ENCODE measurements around the gene LAPTM5. TPM values are rescaled to one million over a fixed set of nuclear protein-coding genes. Genes with fewer than 3 reads are reported as not detected.

LAPTM5 gene
- total and polyA plus RNA-seq, 2 donors (not counting 3 experiments of a cell fraction or from before 2014, with no cell fraction given) = 83.4 to 95.2 TPM

- Histone ChIP-seq H2AFZ (ENCODE audit: low read depth, low read length) (no peak overlapping the region), H3K9me1 (replicated peaks; ENCODE audit: control insufficient read depth, extremely low read depth, insufficient read depth, low read length) (no peaks in the 10 kb centered on the region), H3K27ac (ENCODE audit: insufficient read depth, low read depth, low read length) (no peak overlapping the region), H3K36me3 (ENCODE audit: control insufficient read depth in 2 of 2, extremely low read depth in 1 of 2, insufficient read depth in 2 of 2, low read length in 2 of 2) (no peaks in the 10 kb centered on the region), H3K27me3 (ENCODE audit: control insufficient read depth in 2 of 2, insufficient read depth in 2 of 2, low read length in 2 of 2) (peaks cover 1 to 9% of the 10 kb centered on the region in 2 experiments), H3K9ac (replicated peaks; ENCODE audit: extremely low read depth, insufficient read depth, low read length) (no peak overlapping the region), H3K4me2 (ENCODE audit: insufficient read depth, low read length) (no peak overlapping the region), H3K4me3 (replicated peaks in 1 of 3; ENCODE audit: insufficient read depth in 1 of 3, low read depth in 1 of 3, low read length in 3 of 3) (no peak overlapping the region), H3K9me3 (replicated peaks; ENCODE audit: control insufficient read depth, insufficient read depth, low read length) (no peaks in the 10 kb centered on the region), H3K79me2 (ENCODE audit: control insufficient read depth, insufficient read depth, low read length) (no peaks in the 10 kb centered on the region), H4K20me1 (replicated peaks; ENCODE audit: control insufficient read depth, extremely low read depth, insufficient read depth, low read length) (no peaks in the 10 kb centered on the region), H3K4me1 (ENCODE audit: control insufficient read depth, extremely low read depth, insufficient read depth, low read length) (no peaks in the 10 kb centered on the region)
- dilution Hi-C loops (cut with MboI; ENCODE audit: extremely low pct_ligation_motif_present, low sequenced_read_pairs) (no loop called here), intact Hi-C loops (cut with micrococcal nuclease) (no loop called here)
- ChIA-PET CTCF (interaction anchor here (0.6 to 8.4 kb wide), 4 partner anchors 9 to 124 kb away, joined by 3 to 167 read pairs (median 10); no protein-coding TSS in a partner anchor), POLR2A (no interaction called here)
- DNase-seq (ENCODE audit: low read depth, low spot score) (no peak), FAIRE-seq (no peak)
- TF ChIP-seq POLR2AphosphoS5 (IDR thresholded peaks at IDR 0.05; ENCODE audit: insufficient read depth, low read depth, low read length) (no peak), POLR2A (IDR thresholded peaks at IDR 0.05; ENCODE audit: low read depth, low read length) (no peak)
- BruUV-seq (replicated peaks) = no TSS peak
Observed at GRCh38 chr1:30788580-30789387, 31.2 kb upstream of the LAPTM5 start.

DNA sequence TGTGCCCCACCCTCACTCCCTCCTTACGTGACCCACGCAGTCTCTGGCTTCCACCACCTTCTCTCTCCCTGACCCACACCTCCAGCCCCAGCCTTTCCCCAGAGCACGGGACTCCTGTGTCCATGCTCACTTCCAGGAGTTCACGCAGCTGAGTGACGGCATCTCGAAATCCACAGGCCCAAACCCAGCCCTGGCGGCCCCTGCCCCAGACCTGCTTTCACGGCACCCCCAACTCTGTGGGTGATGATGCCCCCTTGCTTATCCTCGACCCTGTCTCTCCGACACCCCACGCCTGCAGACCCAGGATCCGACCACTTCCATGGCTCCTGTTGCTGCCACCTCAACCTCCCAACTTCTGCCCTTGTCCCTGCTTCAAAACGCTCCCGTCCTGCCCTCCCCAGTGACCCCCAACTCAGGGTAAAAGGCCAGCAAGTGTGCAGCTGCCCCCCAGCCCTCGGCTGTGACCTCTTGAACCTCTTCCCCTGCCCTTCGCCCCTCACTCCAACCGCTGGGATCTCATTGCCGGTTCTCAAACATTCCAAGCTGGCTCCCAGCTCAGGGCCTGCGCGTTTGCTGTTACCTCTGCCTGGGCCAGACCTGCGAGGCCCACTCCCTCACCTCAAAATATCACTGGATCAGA is 30.4 kb upstream of the LAPTM5 start:
- FAIRE-seq (no peak), DNase-seq (ENCODE audit: low read depth, low spot score) (no peak)
- H3K9me1 ChIP-seq (replicated peaks; ENCODE audit: control insufficient read depth, extremely low read depth, insufficient read depth, low read length) = no peaks in the 10 kb centered on the region
- no TSS peak for BruUV-seq (replicated peaks)
- no peaks in the 10 kb centered on the region for H3K4me1 ChIP-seq (ENCODE audit: control insufficient read depth, extremely low read depth, insufficient read depth, low read length)
- H3K4me2 ChIP-seq (ENCODE audit: insufficient read depth, low read length) = no peak overlapping the region
- intact Hi-C loops (cut with micrococcal nuclease) = no loop called here
- H3K4me3 ChIP-seq (replicated peaks in 1 of 3; ENCODE audit: insufficient read depth in 1 of 3, low read depth in 1 of 3, low read length in 3 of 3) = no peak overlapping the region
- no peaks in the 10 kb centered on the region for H3K9me3 ChIP-seq (replicated peaks; ENCODE audit: control insufficient read depth, insufficient read depth, low read length)
- ChIA-PET CTCF (interaction anchor here (0.7 to 8.4 kb wide), 3 partner anchors 9 to 125 kb away, joined by 4 to 167 read pairs (median 17); no protein-coding TSS in a partner anchor), POLR2A (no interaction called here)
- peaks cover 1 to 9% of the 10 kb centered on the region in 2 experiments for H3K27me3 ChIP-seq (ENCODE audit: control insufficient read depth in 2 of 2, insufficient read depth in 2 of 2, low read length in 2 of 2)
- TF ChIP-seq CTCF (IDR thresholded peaks at IDR 0.05; ENCODE audit: extremely low read depth in 1 of 2, insufficient read depth in 1 of 2, low read depth in 1 of 2, low read length in 2 of 2) (no peak), POLR2A (IDR thresholded peaks at IDR 0.05; ENCODE audit: low read depth, low read length) (no peak), FOS (IDR thresholded peaks at IDR 0.05; ENCODE audit: borderline replicate concordance, insufficient read depth, low read length) (no peak), POLR2AphosphoS5 (IDR thresholded peaks at IDR 0.05; ENCODE audit: insufficient read depth, low read depth, low read length) (no peak), EZH2 (IDR thresholded peaks at IDR 0.05; ENCODE audit: borderline replicate concordance, low read depth, low read length, severe bottlenecking) (no peak), MYC (IDR thresholded peaks at IDR 0.05; ENCODE audit: low read depth, low read length) (no peak), GATA2 (IDR thresholded peaks at IDR 0.05; ENCODE audit: insufficient read depth, insufficient read length, low read depth, low read length) (no peak), JUN (IDR thresholded peaks at IDR 0.05; ENCODE audit: borderline replicate concordance, insufficient read depth, insufficient read length, low read depth) (no peak)
- TF ChIP-seq, protein P1, sequence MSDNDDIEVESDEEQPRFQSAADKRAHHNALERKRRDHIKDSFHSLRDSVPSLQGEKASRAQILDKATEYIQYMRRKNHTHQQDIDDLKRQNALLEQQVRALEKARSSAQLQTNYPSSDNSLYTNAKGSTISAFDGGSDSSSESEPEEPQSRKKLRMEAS (IDR thresholded peaks at IDR 0.05; ENCODE audit: insufficient read depth, insufficient read length) = no peak
- no peaks in the 10 kb centered on the region for H3K36me3 ChIP-seq (ENCODE audit: control insufficient read depth in 2 of 2, extremely low read depth in 1 of 2, insufficient read depth in 2 of 2, low read length in 2 of 2)
- no peak overlapping the region for H3K27ac ChIP-seq (ENCODE audit: insufficient read depth, low read depth, low read length)
- dilution Hi-C loops (cut with MboI; ENCODE audit: extremely low pct_ligation_motif_present, low sequenced_read_pairs) = no loop called here
- H4K20me1 ChIP-seq (replicated peaks; ENCODE audit: control insufficient read depth, extremely low read depth, insufficient read depth, low read length) = no peaks in the 10 kb centered on the region
- H2AFZ ChIP-seq (ENCODE audit: low read depth, low read length) = no peak overlapping the region
- H3K9ac ChIP-seq (replicated peaks; ENCODE audit: extremely low read depth, insufficient read depth, low read length) = no peak overlapping the region
- no peaks in the 10 kb centered on the region for H3K79me2 ChIP-seq (ENCODE audit: control insufficient read depth, insufficient read depth, low read length)
